Body of pancreas (tissue), 4 donors: Measurements from ENCODE around the gene TBC1D7. TPM values are rescaled to one million over a fixed set of nuclear protein-coding genes. Genes with fewer than 3 reads are reported as not detected.

Experiments
- ATAC-seq: fragments of 150-250 bp; one replicate; pipeline ENCODE4 v1.9.1; 2016
- DNase-seq, 4 donors: peaks; one replicate each; pipeline ENCODE4 v3.0.0-alpha.2; 2019
- H3K27ac ChIP-seq, 4 donors: fragments of 200-600 bp; sonication (generic); 1 replicate in 3 of 4; 2 replicates in 1 of 4; pipeline versions ENCODE4 v1.5.1 to v1.6.1; 2016 to 2019; ENCODE audit warnings: mild to moderate bottlenecking in 1 of 4, mixed read lengths in 1 of 4, moderate library complexity in 1 of 4
- H3K27me3 ChIP-seq, 2 donors: fragments of 200-600 bp; sonication (generic); one replicate each; pipeline ENCODE4 v1.6.0; 2016; ENCODE audit warnings: mild to moderate bottlenecking in 1 of 2
- H3K36me3 ChIP-seq, 2 donors: fragments of 200-600 bp; sonication (generic); replicated peaks in 1 of 2; 2 replicates each; pipeline ENCODE4 v1.5.1; 2016; ENCODE audit warnings: low read depth in 2 of 2; ENCODE audit not compliant: insufficient read depth in 1 of 2
- H3K4me1 ChIP-seq: fragments of 200-600 bp; sonication (generic); one replicate; pipeline ENCODE4 v1.6.0; 2016
- H3K4me3 ChIP-seq, 2 donors: fragments of 200-600 bp; sonication (generic); 1 replicate in 1 of 2; 2 replicates in 1 of 2; pipeline ENCODE4 v1.5.1; 2016 to 2019
- H3K9me3 ChIP-seq, 3 donors: fragments of 200-600 bp; sonication (generic); 1 replicate in 2 of 3; 2 replicates in 1 of 3; pipeline ENCODE4 v1.5.1; 2016
- CTCF ChIP-seq, 7 experiments: fragments of 450-650 bp in 4 of 7; fragments of 200-600 bp in 3 of 7; sonication (generic) in 3 of 7; IDR thresholded peaks; one replicate each; pipeline ENCODE4 v1.5.1; 2016 to 2019; ENCODE audit warnings: antibody characterized with exemption in 7 of 7
- POLR2A ChIP-seq, 3 donors: fragments of 450-650 bp; IDR thresholded peaks; one replicate each; pipeline ENCODE4 v1.6.1; 2016; ENCODE audit warnings: antibody characterized with exemption in 3 of 3, mild to moderate bottlenecking in 2 of 3
- WGBS, 2 donors: methylation state at CpG; one replicate each; pipeline ENCODE4 v1.1.5; 2017; 5-methylcytosine and 5-hydroxymethylcytosine counted together
- intact Hi-C: fragments of 100-400 bp; cut with DNase I; formaldehyde crosslinking; loops from one replicate; pipeline ENCODE4 v1.15.1; 2023
- total RNA-seq, 2 donors: library from RNA; depleted of rRNA; stranded (reverse); fragments of >200 nt; gene quantifications; one replicate each; pipeline ENCODE4 v1.1.0, GENCODE V29; 2016

The TBC1D7 gene
- total RNA-seq, 2 donors from 2014 or later: 12.5 to 15.2 TPM

GRCh38 chr6:13302751-13303667 lies 25.3 kb downstream of the TBC1D7 start:
- intact Hi-C loops: no loop called here
- ATAC-seq: peak; percentile 60
- 75 to 79% methylated on average over 17 of the region's 17 CpGs for WGBS, 2 donors
- H3K4me1 ChIP-seq: no peaks in the 10 kb centered on the region
- no peak overlapping the region for H3K4me3 ChIP-seq
- H3K36me3 ChIP-seq: peaks cover 4 to 12% of the 10 kb centered on the region in 2 donors
- no peaks in the 10 kb centered on the region for H3K9me3 ChIP-seq
- H3K27ac ChIP-seq: peak overlapping the region in 2 of 4 donors; percentile 17 to 59
- DNase-seq: peak in 3 of 4 donors; percentile 12 to 82 (median 40)
- H3K27me3 ChIP-seq: no peaks in the 10 kb centered on the region
- no peak for TF ChIP-seq CTCF (IDR thresholded peaks at IDR 0.05)
- no peak for TF ChIP-seq POLR2A (IDR thresholded peaks at IDR 0.05)

- TF ChIP-seq CTCF (IDR thresholded peaks at IDR 0.05) (no peak), POLR2A (IDR thresholded peaks at IDR 0.05) (no peak)
- peaks cover 4 to 12% of the 10 kb centered on the region in 2 donors for H3K36me3 ChIP-seq
- no peak for DNase-seq
- no peaks in the 10 kb centered on the region for H3K9me3 ChIP-seq
- peak overlapping the region in 1 of 4 donors; percentile 14 for H3K27ac ChIP-seq
- no peak overlapping the region for H3K4me3 ChIP-seq
- no peak for ATAC-seq
- 66 to 73% methylated on average over 7 of the region's 7 CpGs for WGBS, 2 donors
- intact Hi-C loops: no loop called here
- no peaks in the 10 kb centered on the region for H3K27me3 ChIP-seq
- H3K4me1 ChIP-seq: no peaks in the 10 kb centered on the region
Observed at GRCh38 chr6:13302291-13302690, 26.0 kb downstream of the TBC1D7 start.

- 82 to 87% methylated on average over 9 of the region's 9 CpGs for WGBS, 2 donors
- no peaks in the 10 kb centered on the region for H3K4me1 ChIP-seq
- no peak overlapping the region for H3K27ac ChIP-seq
- ATAC-seq (no peak), DNase-seq (no peak)
- H3K4me3 ChIP-seq: no peak overlapping the region
- no peaks in the 10 kb centered on the region for H3K9me3 ChIP-seq
- TF ChIP-seq CTCF (IDR thresholded peaks at IDR 0.05) (no peak), POLR2A (IDR thresholded peaks at IDR 0.05) (no peak)
- H3K27me3 ChIP-seq: no peaks in the 10 kb centered on the region
- intact Hi-C loops: no loop called here
- H3K36me3 ChIP-seq: peaks cover 4 to 8% of the 10 kb centered on the region in 2 donors
Observed at GRCh38 chr6:13300643-13301590, 27.4 kb downstream of the TBC1D7 start.

GRCh38 chr6:13299918-13300317 lies 28.4 kb downstream of the TBC1D7 start:
- no peak for DNase-seq
- no peaks in the 10 kb centered on the region for H3K4me1 ChIP-seq
- peaks cover 4 to 6% of the 10 kb centered on the region in 2 donors for H3K36me3 ChIP-seq
- H3K27me3 ChIP-seq: no peaks in the 10 kb centered on the region
- intact Hi-C loops: no loop called here
- no peak for ATAC-seq
- WGBS, 2 donors: 85 to 92% methylated on average over 6 of the region's 6 CpGs
- no peak overlapping the region for H3K27ac ChIP-seq
- no peak for TF ChIP-seq POLR2A (IDR thresholded peaks at IDR 0.05)
- TF ChIP-seq CTCF (IDR thresholded peaks at IDR 0.05): no peak
- H3K4me3 ChIP-seq: no peak overlapping the region
- no peaks in the 10 kb centered on the region for H3K9me3 ChIP-seq
